ENCODE measurements around the gene ARHGAP6.

The ARHGAP6 gene

DNA sequence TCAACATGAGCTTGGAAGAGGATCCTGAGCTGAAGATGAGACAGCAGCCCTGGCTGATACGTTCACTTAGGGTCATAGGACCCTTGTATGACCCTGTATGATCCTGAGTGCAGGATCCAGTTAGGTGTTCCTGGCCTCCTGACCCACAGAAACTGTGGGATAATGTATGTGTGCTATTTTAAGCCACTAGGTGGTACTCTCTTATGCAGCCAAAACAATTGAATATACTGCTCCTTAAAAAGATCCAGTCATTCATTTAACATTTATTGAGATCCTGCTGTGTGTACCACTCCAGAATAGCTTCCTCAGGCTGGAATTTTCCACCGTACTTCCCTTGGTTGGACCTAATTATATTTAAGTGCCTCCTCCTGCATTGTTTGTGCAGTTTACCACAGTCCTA is 205.4 kb downstream of the ARHGAP6 start:
- H3K27me3 ChIP-seq (ENCODE audit: insufficient read depth, poor library complexity, severe bottlenecking): no peaks in the 10 kb centered on the region
- DNase-seq (ENCODE audit: low spot score): no peak
- TF ChIP-seq, protein P1, sequence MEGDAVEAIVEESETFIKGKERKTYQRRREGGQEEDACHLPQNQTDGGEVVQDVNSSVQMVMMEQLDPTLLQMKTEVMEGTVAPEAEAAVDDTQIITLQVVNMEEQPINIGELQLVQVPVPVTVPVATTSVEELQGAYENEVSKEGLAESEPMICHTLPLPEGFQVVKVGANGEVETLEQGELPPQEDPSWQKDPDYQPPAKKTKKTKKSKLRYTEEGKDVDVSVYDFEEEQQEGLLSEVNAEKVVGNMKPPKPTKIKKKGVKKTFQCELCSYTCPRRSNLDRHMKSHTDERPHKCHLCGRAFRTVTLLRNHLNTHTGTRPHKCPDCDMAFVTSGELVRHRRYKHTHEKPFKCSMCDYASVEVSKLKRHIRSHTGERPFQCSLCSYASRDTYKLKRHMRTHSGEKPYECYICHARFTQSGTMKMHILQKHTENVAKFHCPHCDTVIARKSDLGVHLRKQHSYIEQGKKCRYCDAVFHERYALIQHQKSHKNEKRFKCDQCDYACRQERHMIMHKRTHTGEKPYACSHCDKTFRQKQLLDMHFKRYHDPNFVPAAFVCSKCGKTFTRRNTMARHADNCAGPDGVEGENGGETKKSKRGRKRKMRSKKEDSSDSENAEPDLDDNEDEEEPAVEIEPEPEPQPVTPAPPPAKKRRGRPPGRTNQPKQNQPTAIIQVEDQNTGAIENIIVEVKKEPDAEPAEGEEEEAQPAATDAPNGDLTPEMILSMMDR (IDR thresholded peaks at IDR 0.05; ENCODE audit: poor library complexity, severe bottlenecking): no peak

DNA sequence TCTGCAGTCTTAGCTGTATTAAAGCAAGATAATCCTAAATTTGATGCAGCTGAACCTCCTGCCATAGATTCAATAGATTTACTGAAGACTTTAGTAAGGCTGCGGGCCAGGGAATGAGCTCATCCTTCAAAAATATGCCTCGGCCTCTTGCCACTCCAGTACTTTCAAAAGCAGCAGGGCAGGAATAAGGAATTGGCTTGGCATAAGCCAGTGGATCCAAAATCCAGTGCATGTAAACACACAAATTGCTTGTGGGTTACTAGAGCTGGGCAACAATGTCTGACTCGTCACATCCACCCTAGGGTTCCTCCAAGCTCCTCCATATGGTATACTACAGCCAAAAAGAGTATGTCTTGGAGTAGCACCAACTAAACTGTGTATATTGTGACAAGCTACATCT is 207.6 kb downstream of the ARHGAP6 start:
- Histone ChIP-seq H3K9me3 (ENCODE audit: severe bottlenecking) (no peaks in the 10 kb centered on the region), H3K4me1 (ENCODE audit: insufficient read depth, poor library complexity, severe bottlenecking) (no peaks in the 10 kb centered on the region), H3K36me3 (ENCODE audit: low read depth) (no peaks in the 10 kb centered on the region), H3K4me3 (ENCODE audit: severe bottlenecking) (no peak overlapping the region), H3K27ac (ENCODE audit: poor library complexity, severe bottlenecking) (no peak overlapping the region), H3K27me3 (ENCODE audit: insufficient read depth, poor library complexity, severe bottlenecking) (no peaks in the 10 kb centered on the region)
- TF ChIP-seq, protein P1 (IDR thresholded peaks at IDR 0.05; ENCODE audit: poor library complexity, severe bottlenecking): no peak
- DNase-seq (ENCODE audit: low spot score) (no peak), ATAC-seq (ENCODE audit: low read depth) (no peak)

More for the DNA sequence above, 205.4 kb downstream of the ARHGAP6 start:
- no peak; the same call in 2 of the 3 replicates for ATAC-seq (ENCODE audit: low read depth)
- Histone ChIP-seq H3K4me1 (ENCODE audit: insufficient read depth, poor library complexity, severe bottlenecking) (no peaks in the 10 kb centered on the region), H3K36me3 (ENCODE audit: low read depth) (no peaks in the 10 kb centered on the region), H3K9me3 (ENCODE audit: severe bottlenecking) (no peaks in the 10 kb centered on the region), H3K4me3 (ENCODE audit: severe bottlenecking) (no peak overlapping the region), H3K27ac (ENCODE audit: poor library complexity, severe bottlenecking) (no peak overlapping the region)

DNA sequence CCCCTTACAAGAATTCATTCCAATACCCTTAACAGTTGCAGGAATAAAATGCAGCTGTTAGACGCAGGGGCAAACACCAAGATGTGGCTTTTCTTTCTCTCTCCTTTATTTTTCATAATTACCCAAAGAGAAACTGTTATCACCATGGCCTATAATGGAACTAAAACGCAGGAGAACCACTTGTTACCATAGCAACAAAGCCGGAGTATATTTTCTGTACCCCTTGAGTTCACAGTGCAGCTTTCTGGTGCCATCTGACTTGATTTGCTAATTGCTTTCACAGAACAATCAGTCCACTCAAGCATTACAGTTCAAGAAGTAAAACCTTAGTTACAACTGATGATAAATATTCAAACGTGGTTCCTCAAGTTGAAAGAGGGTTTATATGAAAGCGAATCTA is 214.6 kb downstream of the ARHGAP6 start:
- Histone ChIP-seq H3K27me3 (ENCODE audit: insufficient read depth, poor library complexity, severe bottlenecking) (no peaks in the 10 kb centered on the region), H3K27ac (ENCODE audit: poor library complexity, severe bottlenecking) (no peak overlapping the region), H3K4me3 (ENCODE audit: severe bottlenecking) (no peak overlapping the region), H3K36me3 (ENCODE audit: low read depth) (no peaks in the 10 kb centered on the region), H3K9me3 (ENCODE audit: severe bottlenecking) (no peaks in the 10 kb centered on the region), H3K4me1 (ENCODE audit: insufficient read depth, poor library complexity, severe bottlenecking) (no peaks in the 10 kb centered on the region)
- TF ChIP-seq, protein P1 (IDR thresholded peaks at IDR 0.05; ENCODE audit: poor library complexity, severe bottlenecking): no peak
- no peak for DNase-seq (ENCODE audit: low spot score)
- ATAC-seq (ENCODE audit: low read depth): no peak

DNA sequence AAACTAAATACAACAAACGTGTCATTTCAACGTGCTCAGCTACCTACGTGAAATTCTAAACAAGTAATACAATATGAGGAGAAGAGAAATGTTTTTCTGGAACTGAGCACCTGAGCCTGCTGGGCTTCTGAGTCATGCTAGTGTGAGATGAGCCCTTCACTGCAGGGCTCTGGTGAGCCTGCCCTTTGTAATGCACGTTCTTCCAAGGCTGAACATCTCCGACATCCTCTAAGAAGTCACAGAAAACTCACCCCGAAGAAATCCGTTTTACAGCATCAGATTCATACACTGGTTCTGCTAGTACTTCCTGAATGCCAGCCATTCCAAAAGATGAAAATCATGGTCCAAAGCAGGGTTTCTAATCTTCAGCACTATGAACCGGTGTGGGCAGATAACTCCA is 215.4 kb downstream of the ARHGAP6 start:
- H3K4me1 ChIP-seq (ENCODE audit: insufficient read depth, poor library complexity, severe bottlenecking): no peaks in the 10 kb centered on the region

DNA sequence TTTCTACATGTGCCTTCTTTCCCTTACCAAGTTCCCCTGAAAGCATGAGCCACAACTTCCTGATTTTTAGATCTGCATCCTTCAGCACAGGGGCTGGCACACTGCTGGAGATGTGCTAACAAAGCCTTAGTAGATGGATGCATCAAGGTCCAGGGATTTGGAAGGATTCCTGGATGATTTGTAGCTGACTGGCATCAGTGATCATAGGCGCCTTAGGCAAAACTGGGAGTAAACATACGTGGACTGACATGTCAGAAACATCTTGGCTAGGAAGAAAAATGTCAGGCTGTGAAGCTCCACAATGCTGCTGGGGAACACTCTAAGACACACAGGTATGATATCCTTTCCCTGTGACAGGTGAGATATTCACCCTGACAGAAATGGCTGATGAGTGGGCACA is 216.1 kb downstream of the ARHGAP6 start:
- H3K27ac ChIP-seq (ENCODE audit: poor library complexity, severe bottlenecking): no peak overlapping the region
- H3K9me3 ChIP-seq (ENCODE audit: severe bottlenecking): no peaks in the 10 kb centered on the region
- no peak for ATAC-seq (ENCODE audit: low read depth)
- no peak for DNase-seq (ENCODE audit: low spot score)
- TF ChIP-seq, protein P1 (IDR thresholded peaks at IDR 0.05; ENCODE audit: poor library complexity, severe bottlenecking): no peak
- no peaks in the 10 kb centered on the region for H3K4me1 ChIP-seq (ENCODE audit: insufficient read depth, poor library complexity, severe bottlenecking)
- no peak overlapping the region for H3K4me3 ChIP-seq (ENCODE audit: severe bottlenecking)
- no peaks in the 10 kb centered on the region for H3K27me3 ChIP-seq (ENCODE audit: insufficient read depth, poor library complexity, severe bottlenecking)
- H3K36me3 ChIP-seq (ENCODE audit: low read depth): no peaks in the 10 kb centered on the region

More for the DNA sequence above, 215.4 kb downstream of the ARHGAP6 start:
- DNase-seq (ENCODE audit: low spot score): no peak
- TF ChIP-seq, protein P1 (IDR thresholded peaks at IDR 0.05; ENCODE audit: poor library complexity, severe bottlenecking): no peak
- Histone ChIP-seq H3K36me3 (ENCODE audit: low read depth) (no peaks in the 10 kb centered on the region), H3K9me3 (ENCODE audit: severe bottlenecking) (no peaks in the 10 kb centered on the region), H3K27me3 (ENCODE audit: insufficient read depth, poor library complexity, severe bottlenecking) (no peaks in the 10 kb centered on the region), H3K27ac (ENCODE audit: poor library complexity, severe bottlenecking) (no peak overlapping the region), H3K4me3 (ENCODE audit: severe bottlenecking) (no peak overlapping the region)
- no peak for ATAC-seq (ENCODE audit: low read depth)
